T-helper 2 cell treated with Interferon-gamma antibody and Interleukin-4, amounts not matched to agents 5 μg/mL and 100 μg/mL, for 36 hours (primary cell): ENCODE data around the gene TTC7B.

Source experiments
- DNase-seq: peaks from one replicate; pipeline ENCODE4 v3.0.0; 2021; ENCODE audit warnings: low spot score
- H3K27ac Mint-ChIP-seq: one replicate; pipeline ENCODE4 v1.8.0; 2021; ENCODE audit warnings: mild to moderate bottlenecking, mixed read lengths
- H3K27me3 Mint-ChIP-seq: one replicate; pipeline ENCODE4 v1.8.0; 2021; ENCODE audit warnings: low read depth, mixed read lengths
- H3K36me3 Mint-ChIP-seq: one replicate; pipeline ENCODE4 v1.8.0; 2021; ENCODE audit warnings: low read depth, mixed read lengths
- H3K4me1 Mint-ChIP-seq: one replicate; pipeline ENCODE4 v1.8.0; 2021; ENCODE audit warnings: low read depth, mixed read lengths
- H3K4me3 Mint-ChIP-seq: one replicate; pipeline ENCODE4 v1.8.0; 2022; ENCODE audit warnings: mild to moderate bottlenecking, moderate library complexity, mixed read lengths
- H3K9me3 Mint-ChIP-seq: one replicate; pipeline ENCODE4 v1.8.0; 2021; ENCODE audit warnings: mixed read lengths

The TTC7B gene

GRCh38 chr14:90644882-90645281 lies 171.3 kb downstream of the TTC7B start:
- Mint-ChIP-seq H3K4me3 (no peak overlapping the region), H3K4me1 (no peaks in the 10 kb centered on the region), H3K27me3 (peaks cover 2% of the 10 kb centered on the region), H3K9me3 (no peaks in the 10 kb centered on the region), H3K36me3 (no peaks in the 10 kb centered on the region), H3K27ac (no peak overlapping the region)
- DNase-seq, result no peak

- no peaks in the 10 kb centered on the region for H3K9me3 Mint-ChIP-seq
- H3K36me3 Mint-ChIP-seq, result no peaks in the 10 kb centered on the region
- DNase-seq, result no peak
- no peak overlapping the region for H3K27ac Mint-ChIP-seq
- H3K27me3 Mint-ChIP-seq, result no peaks in the 10 kb centered on the region
- no peak overlapping the region for H3K4me3 Mint-ChIP-seq
- no peaks in the 10 kb centered on the region for H3K4me1 Mint-ChIP-seq
Observed at GRCh38 chr14:90643982-90644670, 172.1 kb downstream of the TTC7B start.

- H3K9me3 Mint-ChIP-seq, result no peaks in the 10 kb centered on the region
Observed at GRCh38 chr14:90642244-90642717, 173.9 kb downstream of the TTC7B start.

GRCh38 chr14:90641615-90642243 lies 174.5 kb downstream of the TTC7B start:
- H3K27ac Mint-ChIP-seq, result no peak overlapping the region
- H3K4me1 Mint-ChIP-seq, result no peaks in the 10 kb centered on the region
- no peak for DNase-seq
- H3K36me3 Mint-ChIP-seq, result no peaks in the 10 kb centered on the region
- H3K4me3 Mint-ChIP-seq, result no peak overlapping the region
- no peaks in the 10 kb centered on the region for H3K9me3 Mint-ChIP-seq
- no peaks in the 10 kb centered on the region for H3K27me3 Mint-ChIP-seq

More at GRCh38 chr14:90642244-90642717, 173.9 kb downstream of the TTC7B start:
- Mint-ChIP-seq H3K27me3 (no peaks in the 10 kb centered on the region), H3K4me1 (no peaks in the 10 kb centered on the region), H3K27ac (no peak overlapping the region), H3K4me3 (no peak overlapping the region), H3K36me3 (no peaks in the 10 kb centered on the region)
- no peak for DNase-seq

GRCh38 chr14:90641168-90641567 lies 175.1 kb downstream of the TTC7B start:
- Mint-ChIP-seq H3K4me3 (no peak overlapping the region), H3K4me1 (no peaks in the 10 kb centered on the region), H3K27ac (no peak overlapping the region), H3K27me3 (no peaks in the 10 kb centered on the region), H3K9me3 (no peaks in the 10 kb centered on the region), H3K36me3 (no peaks in the 10 kb centered on the region)
- no peak for DNase-seq

GRCh38 chr14:90639641-90640040 lies 176.6 kb downstream of the TTC7B start:
- Mint-ChIP-seq H3K4me3 (no peak overlapping the region), H3K4me1 (no peaks in the 10 kb centered on the region), H3K27ac (no peak overlapping the region), H3K27me3 (no peaks in the 10 kb centered on the region), H3K36me3 (no peaks in the 10 kb centered on the region), H3K9me3 (no peaks in the 10 kb centered on the region)
- no peak for DNase-seq

- Mint-ChIP-seq H3K4me1 (peaks cover 13% of the 10 kb centered on the region), H3K27me3 (no peaks in the 10 kb centered on the region), H3K36me3 (no peaks in the 10 kb centered on the region), H3K4me3 (no peak overlapping the region), H3K27ac (no peak overlapping the region), H3K9me3 (no peaks in the 10 kb centered on the region)
- DNase-seq, result no peak
Observed at GRCh38 chr14:90632871-90633270, 183.4 kb downstream of the TTC7B start.

GRCh38 chr14:90632451-90632850 lies 183.8 kb downstream of the TTC7B start:
- Mint-ChIP-seq H3K27me3 (no peaks in the 10 kb centered on the region), H3K36me3 (no peaks in the 10 kb centered on the region), H3K4me3 (no peak overlapping the region), H3K9me3 (no peaks in the 10 kb centered on the region), H3K4me1 (peaks cover 13% of the 10 kb centered on the region), H3K27ac (no peak overlapping the region)
- no peak for DNase-seq

GRCh38 chr14:90630171-90630806 lies 185.9 kb downstream of the TTC7B start:
- H3K27ac Mint-ChIP-seq, result no peak overlapping the region
- H3K9me3 Mint-ChIP-seq, result no peaks in the 10 kb centered on the region
- peaks cover 13% of the 10 kb centered on the region for H3K4me1 Mint-ChIP-seq
- no peak for DNase-seq
- H3K36me3 Mint-ChIP-seq, result no peaks in the 10 kb centered on the region
- H3K27me3 Mint-ChIP-seq, result no peaks in the 10 kb centered on the region
- no peak overlapping the region for H3K4me3 Mint-ChIP-seq

GRCh38 chr14:90629471-90629870 lies 186.8 kb downstream of the TTC7B start:
- Mint-ChIP-seq H3K36me3 (no peaks in the 10 kb centered on the region), H3K27ac (no peak overlapping the region), H3K27me3 (no peaks in the 10 kb centered on the region), H3K4me1 (peaks cover 13% of the 10 kb centered on the region), H3K9me3 (no peaks in the 10 kb centered on the region), H3K4me3 (no peak overlapping the region)
- DNase-seq, result no peak

GRCh38 chr14:90628825-90629224 lies 187.4 kb downstream of the TTC7B start:
- H3K4me3 Mint-ChIP-seq, result no peak overlapping the region
- peaks cover 13% of the 10 kb centered on the region for H3K4me1 Mint-ChIP-seq
- no peaks in the 10 kb centered on the region for H3K27me3 Mint-ChIP-seq
- no peak for DNase-seq
- H3K36me3 Mint-ChIP-seq, result no peaks in the 10 kb centered on the region
- H3K9me3 Mint-ChIP-seq, result no peaks in the 10 kb centered on the region
- H3K27ac Mint-ChIP-seq, result no peak overlapping the region

- Mint-ChIP-seq H3K27me3 (no peaks in the 10 kb centered on the region), H3K9me3 (no peaks in the 10 kb centered on the region), H3K4me3 (no peak overlapping the region), H3K27ac (no peak overlapping the region), H3K4me1 (peaks cover 6% of the 10 kb centered on the region), H3K36me3 (no peaks in the 10 kb centered on the region)
- DNase-seq, result no peak
Observed at GRCh38 chr14:90627478-90627877, 188.8 kb downstream of the TTC7B start.

- Mint-ChIP-seq H3K4me1 (no peaks in the 10 kb centered on the region), H3K27ac (no peak overlapping the region), H3K4me3 (no peak overlapping the region), H3K9me3 (no peaks in the 10 kb centered on the region), H3K27me3 (no peaks in the 10 kb centered on the region), H3K36me3 (no peaks in the 10 kb centered on the region)
- DNase-seq, result no peak
Observed at GRCh38 chr14:90626550-90626949, 189.7 kb downstream of the TTC7B start.

GRCh38 chr14:90625445-90625844 lies 190.8 kb downstream of the TTC7B start:
- H3K4me3 Mint-ChIP-seq, result no peak overlapping the region
- DNase-seq, result no peak

More at GRCh38 chr14:90625445-90625844, 190.8 kb downstream of the TTC7B start:
- H3K9me3 Mint-ChIP-seq, result no peaks in the 10 kb centered on the region
- no peaks in the 10 kb centered on the region for H3K27me3 Mint-ChIP-seq
- H3K36me3 Mint-ChIP-seq, result no peaks in the 10 kb centered on the region
- H3K27ac Mint-ChIP-seq, result no peak overlapping the region
- H3K4me1 Mint-ChIP-seq, result no peaks in the 10 kb centered on the region
